ENCODE measurements around the gene PABPC1L.

PABPC1L gene

GRCh38 chr20:44983093-44983674, 73.3 kb downstream of the PABPC1L start:
- no peaks in the 10 kb centered on the region for H3K9me3 ChIP-seq (ENCODE audit: insufficient read depth, low read depth, low read length)
- H2BK5ac ChIP-seq (ENCODE audit: low read depth, low read length, poor library complexity), result no peak overlapping the region
- no peak for DNase-seq
- no peak overlapping the region for H3K4me2 ChIP-seq (ENCODE audit: low read length)
- no peak overlapping the region for H3K18ac ChIP-seq (ENCODE audit: low read length)
- H2BK120ac ChIP-seq (ENCODE audit: insufficient read depth, low read length, poor library complexity), result no peak overlapping the region
- peaks cover 14 to 15% of the 10 kb centered on the region in 2 experiments for H3K36me3 ChIP-seq (ENCODE audit: control insufficient read depth in 1 of 2, insufficient read depth in 2 of 2, low read length in 2 of 2)
- H2AFZ ChIP-seq (ENCODE audit: insufficient read depth, low read length, poor library complexity), result no peak overlapping the region
- H3K4me3 ChIP-seq (ENCODE audit: low read depth, low read length), result no peak overlapping the region
- no peak overlapping the region for H3K14ac ChIP-seq (ENCODE audit: low read length)
- no peak overlapping the region for H2AK5ac ChIP-seq (ENCODE audit: low read length)
- no peaks in the 10 kb centered on the region for H3K79me1 ChIP-seq (ENCODE audit: low read length)
- H4K8ac ChIP-seq (ENCODE audit: low read depth, low read length), result no peak overlapping the region
- no peak overlapping the region for H3K27ac ChIP-seq (ENCODE audit: low read depth, low read length)
- no peak overlapping the region for H3K4ac ChIP-seq (ENCODE audit: low read depth, low read length)
- no peak overlapping the region for H3K9ac ChIP-seq (ENCODE audit: low read length)
- WGBS (ENCODE audit: extremely low coverage, insufficient coverage, insufficient read length), result no CpG with 5 or more reads among the region's 7 CpGs
- H3K23ac ChIP-seq (ENCODE audit: low read length), result no peak overlapping the region
- no peaks in the 10 kb centered on the region for H3K27me3 ChIP-seq (ENCODE audit: insufficient read depth, low read length)
- H3K79me2 ChIP-seq (ENCODE audit: control insufficient read depth, insufficient read depth, low read length, poor library complexity), result no peaks in the 10 kb centered on the region
- no peak overlapping the region for H4K12ac ChIP-seq (ENCODE audit: low read depth, low read length)
- H4K91ac ChIP-seq (ENCODE audit: low read depth, low read length), result no peak overlapping the region
- H2BK12ac ChIP-seq (ENCODE audit: low read length), result no peak overlapping the region
- H3K4me1 ChIP-seq (ENCODE audit: control insufficient read depth in 1 of 2, insufficient read depth in 2 of 2, low read length in 2 of 2), result no peaks in the 10 kb centered on the region

GRCh38 chr20:44988631-44989171, 78.8 kb downstream of the PABPC1L start:
- Histone ChIP-seq H3K36me3 (ENCODE audit: control insufficient read depth in 1 of 2, insufficient read depth in 2 of 2, low read length in 2 of 2) (peaks cover 3 to 5% of the 10 kb centered on the region in 2 experiments), H3K18ac (ENCODE audit: low read length) (no peak overlapping the region), H4K12ac (ENCODE audit: low read depth, low read length) (no peak overlapping the region), H3K4me2 (ENCODE audit: low read length) (no peak overlapping the region), H4K91ac (ENCODE audit: low read depth, low read length) (no peak overlapping the region), H3K79me1 (ENCODE audit: low read length) (no peaks in the 10 kb centered on the region), H3K79me2 (ENCODE audit: control insufficient read depth, insufficient read depth, low read length, poor library complexity) (no peaks in the 10 kb centered on the region), H3K4ac (ENCODE audit: low read depth, low read length) (no peak overlapping the region), H2AFZ (ENCODE audit: insufficient read depth, low read length, poor library complexity) (no peak overlapping the region), H3K4me3 (ENCODE audit: low read depth, low read length) (no peak overlapping the region), H2BK5ac (ENCODE audit: low read depth, low read length, poor library complexity) (no peak overlapping the region), H3K9ac (ENCODE audit: low read length) (no peak overlapping the region), H3K9me3 (ENCODE audit: insufficient read depth, low read depth, low read length) (no peaks in the 10 kb centered on the region), H3K14ac (ENCODE audit: low read length) (no peak overlapping the region), H3K23ac (ENCODE audit: low read length) (no peak overlapping the region), H3K27me3 (ENCODE audit: insufficient read depth, low read length) (no peaks in the 10 kb centered on the region), H3K4me1 (ENCODE audit: control insufficient read depth in 1 of 2, insufficient read depth in 2 of 2, low read length in 2 of 2) (no peaks in the 10 kb centered on the region), H2BK120ac (ENCODE audit: insufficient read depth, low read length, poor library complexity) (no peak overlapping the region), H2AK5ac (ENCODE audit: low read length) (no peak overlapping the region), H3K27ac (ENCODE audit: low read depth, low read length) (no peak overlapping the region), H2BK12ac (ENCODE audit: low read length) (no peak overlapping the region), H4K8ac (ENCODE audit: low read depth, low read length) (no peak overlapping the region)
- DNase-seq, result no peak
- WGBS (ENCODE audit: extremely low coverage, insufficient coverage, insufficient read length), result no CpG with 5 or more reads among the region's 1 CpG

Measured in trophoblast cell (in vitro differentiated cells and primary cell).